HG02885 (cell line): Measurements from ENCODE around the gene SURF1.

Experiments
- ATAC-seq: cut with Tn5 transposase; IDR thresholded peaks from one replicate; pipeline ENCODE4 v1.9.1; 2021; ENCODE audit warnings: mild to moderate bottlenecking; ENCODE audit not compliant: unreplicated experiment, poor library complexity

Gene SURF1

DNA sequence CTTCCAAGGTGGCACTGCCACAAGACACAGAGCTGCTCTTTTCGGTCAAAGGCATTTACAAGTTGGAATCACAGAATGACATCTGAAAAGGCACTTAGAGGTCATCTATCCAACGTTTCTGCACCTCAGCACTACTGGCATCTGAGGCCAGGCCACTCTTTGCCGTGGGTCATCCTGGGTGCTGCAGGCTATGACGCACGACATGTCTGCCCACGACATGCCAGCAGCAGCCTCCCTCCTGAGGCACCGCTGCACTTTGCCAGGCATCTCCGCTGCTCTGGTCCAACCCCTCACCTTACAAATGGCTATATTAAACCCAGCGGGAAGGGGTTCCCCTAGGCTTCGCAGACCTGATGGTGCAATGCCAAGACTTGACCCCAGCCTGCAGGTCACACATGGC, 11.5 kb upstream of the SURF1 start:
- ATAC-seq: no peak

DNA sequence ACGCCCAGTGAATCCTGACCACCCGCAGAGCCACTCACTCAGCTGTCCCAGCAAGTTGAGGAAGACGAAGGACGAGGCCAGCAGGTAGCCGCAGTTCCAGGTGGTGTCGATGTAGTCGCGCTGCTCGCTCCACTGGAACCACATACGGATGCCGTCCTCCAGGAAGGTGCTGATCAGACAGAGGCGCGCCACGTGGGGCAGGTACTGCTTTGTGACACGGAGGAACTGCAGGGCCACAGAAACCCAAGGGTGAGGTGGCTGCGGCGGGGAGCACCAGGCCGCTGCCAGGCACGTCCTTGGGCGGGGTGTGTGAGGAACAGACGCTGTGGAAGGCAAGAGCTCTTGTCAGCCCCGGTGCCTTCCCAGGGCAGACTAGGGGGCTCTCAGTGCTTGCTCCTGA, 10.9 kb upstream of the SURF1 start:
- ATAC-seq: no peak

DNA sequence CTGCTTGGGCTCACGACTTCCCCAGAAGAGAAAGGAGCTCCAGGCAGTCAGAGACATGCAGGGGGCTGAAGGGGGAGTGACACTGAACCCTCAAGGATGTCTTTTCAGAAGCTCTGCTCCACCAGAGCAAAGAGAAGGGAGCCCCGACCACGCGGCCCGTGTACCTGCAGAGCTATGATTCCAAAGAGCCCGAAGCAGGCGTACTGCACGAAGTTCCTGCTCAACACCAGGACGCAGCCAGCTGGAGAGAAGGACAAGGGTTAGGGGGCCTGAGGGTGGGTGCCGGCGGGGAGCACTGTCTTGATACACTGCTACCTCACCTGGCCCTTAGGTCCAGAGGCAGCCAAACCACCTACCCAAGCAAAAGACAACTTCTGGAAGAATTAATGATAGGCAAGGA, 10.1 kb upstream of the SURF1 start:
- no peak for ATAC-seq

DNA sequence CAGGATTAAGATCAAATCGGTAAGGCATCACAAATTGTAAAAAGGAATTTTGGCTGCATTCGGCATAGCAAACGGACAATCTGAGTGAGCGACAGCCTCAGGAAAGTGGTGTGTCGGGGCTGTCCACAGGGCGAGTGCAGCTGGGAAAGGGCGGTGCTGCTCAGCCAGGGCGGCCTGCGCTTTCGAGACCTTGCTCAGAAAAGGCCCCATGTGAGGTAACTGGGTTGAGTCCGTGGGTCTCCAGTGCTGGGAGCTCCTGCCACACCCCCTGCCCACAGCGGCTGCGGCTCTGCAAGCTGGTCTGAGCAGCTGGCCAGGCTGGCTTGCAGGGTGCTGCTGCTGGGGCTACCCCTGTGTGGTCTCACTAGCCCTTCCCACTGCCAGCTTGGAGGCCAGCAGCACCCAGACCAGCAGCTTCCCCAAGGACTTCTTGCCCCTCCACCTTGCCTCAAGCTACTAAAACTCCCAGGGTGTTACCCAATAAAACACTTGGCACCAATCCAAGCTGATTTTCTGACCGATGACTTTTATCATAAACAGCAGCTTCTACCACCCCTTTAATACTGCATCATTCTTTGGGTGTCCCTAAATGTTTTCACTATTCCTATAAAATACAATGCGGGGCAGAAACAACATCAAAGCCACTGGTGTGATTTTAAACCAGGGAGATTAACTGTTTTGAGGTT, 6.2 kb upstream of the SURF1 start:
- no peak for ATAC-seq

DNA sequence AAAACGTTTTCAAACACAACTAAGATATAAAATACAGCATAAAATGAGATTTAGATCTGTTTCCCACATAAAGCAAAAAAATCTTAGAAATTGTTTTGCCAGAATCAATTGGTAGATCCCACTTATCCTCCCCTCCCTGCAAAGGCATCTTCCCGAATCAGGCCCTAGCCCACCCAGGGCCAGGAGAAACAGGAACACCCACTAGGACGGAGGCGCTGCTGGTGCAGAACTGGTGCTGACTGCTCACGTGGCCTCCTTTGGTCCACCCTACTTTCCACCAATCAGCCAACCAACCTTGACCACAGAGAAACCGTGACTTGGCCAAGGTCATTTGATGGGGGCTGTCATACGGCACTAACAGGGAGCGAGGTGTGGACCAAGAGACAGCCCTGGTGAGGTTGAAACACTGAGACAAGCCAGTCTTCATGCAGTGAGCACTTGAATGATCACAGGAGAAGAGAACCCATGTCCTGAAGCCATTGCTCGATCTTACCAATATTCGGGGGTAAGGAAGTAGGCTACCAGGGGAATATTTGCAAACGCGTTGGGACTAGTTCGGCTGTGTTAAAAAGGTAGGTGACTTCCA, 5.3 kb upstream of the SURF1 start:
- ATAC-seq: no peak

DNA sequence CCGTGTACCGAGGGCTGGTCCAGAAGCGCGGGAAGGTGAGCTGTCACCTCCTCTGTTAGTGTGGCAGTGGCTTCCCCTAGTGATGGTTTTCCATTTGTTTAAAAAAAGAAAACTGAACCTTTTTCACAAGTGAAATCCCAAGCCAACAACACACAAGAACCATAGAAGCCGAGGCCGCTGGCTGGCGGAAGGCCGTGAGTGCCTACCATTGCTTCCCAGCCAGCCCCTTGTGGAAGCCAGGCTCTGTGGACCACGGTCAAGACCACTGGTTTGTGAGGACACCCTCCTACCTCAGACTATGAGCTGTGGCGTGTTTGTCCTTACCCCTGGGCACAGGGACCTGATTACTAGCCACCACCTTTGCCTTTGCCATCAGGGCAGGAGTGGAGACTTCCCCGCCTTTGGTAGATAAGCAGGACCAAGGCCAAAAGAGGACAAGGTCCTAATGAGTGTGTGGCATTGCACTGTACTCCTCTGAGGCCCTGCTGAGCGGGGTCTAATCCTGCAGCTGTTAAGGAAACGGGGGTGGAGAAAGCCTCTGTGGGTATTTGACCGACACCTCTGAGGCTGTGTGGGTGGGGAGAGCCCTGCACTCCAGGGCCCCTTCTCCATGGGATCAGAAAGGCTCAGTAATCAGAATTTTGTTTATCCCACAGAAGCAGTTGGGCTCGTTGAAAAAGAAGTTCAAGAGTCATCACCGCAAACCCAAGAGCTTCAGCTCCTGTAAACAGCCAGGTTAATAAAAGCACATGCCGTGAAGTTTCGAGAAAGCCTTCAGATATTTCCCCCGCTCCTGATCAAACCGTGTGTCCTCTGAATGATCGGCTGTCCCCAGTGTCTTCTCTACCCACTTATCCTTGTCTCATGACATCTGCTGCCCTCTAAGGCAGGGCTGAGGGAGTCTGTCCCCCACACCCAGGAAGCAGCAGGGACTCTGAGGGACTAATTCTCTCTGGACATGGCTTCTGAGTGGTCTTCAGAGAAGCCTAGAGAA, 4.4 kb upstream of the SURF1 start:
- ATAC-seq: no peak

DNA sequence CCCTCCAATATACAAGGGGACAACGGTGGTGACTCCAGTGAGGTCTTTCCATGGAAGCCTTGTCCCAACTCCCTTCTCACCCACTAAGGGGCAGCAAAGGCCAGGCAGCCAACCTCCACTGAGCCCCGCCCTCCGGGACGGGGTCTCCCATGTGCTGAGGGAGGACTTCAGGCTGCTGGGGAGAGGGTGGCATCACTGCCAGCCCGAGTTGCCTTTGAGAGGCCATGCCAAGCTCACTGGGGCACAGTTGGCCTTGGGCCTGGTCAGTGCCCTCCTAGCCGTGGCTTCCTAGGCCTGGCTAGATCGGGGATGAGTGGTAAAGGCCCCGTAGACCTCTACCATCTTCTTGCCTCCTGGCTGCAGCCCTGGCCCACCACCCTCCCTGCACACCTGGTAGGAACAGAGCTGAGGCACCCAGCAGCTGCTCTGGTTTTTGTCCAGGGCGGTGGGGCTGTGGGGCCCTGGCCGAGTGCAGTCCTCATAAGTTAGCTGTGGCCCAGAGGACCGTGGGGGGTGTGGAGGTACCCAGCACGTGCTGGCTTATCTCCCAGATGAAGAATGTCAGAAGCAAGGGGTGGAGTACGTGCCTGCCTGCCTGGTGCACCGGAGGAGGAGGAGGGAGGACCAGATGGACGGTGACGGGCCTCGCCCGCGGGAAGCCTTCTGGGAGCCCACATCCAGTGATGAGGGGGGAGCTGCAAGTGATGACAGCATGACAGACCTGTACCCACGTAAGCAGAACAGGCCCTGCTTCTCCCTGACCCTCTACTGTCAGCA, 3.3 kb upstream of the SURF1 start:
- no peak for ATAC-seq

DNA sequence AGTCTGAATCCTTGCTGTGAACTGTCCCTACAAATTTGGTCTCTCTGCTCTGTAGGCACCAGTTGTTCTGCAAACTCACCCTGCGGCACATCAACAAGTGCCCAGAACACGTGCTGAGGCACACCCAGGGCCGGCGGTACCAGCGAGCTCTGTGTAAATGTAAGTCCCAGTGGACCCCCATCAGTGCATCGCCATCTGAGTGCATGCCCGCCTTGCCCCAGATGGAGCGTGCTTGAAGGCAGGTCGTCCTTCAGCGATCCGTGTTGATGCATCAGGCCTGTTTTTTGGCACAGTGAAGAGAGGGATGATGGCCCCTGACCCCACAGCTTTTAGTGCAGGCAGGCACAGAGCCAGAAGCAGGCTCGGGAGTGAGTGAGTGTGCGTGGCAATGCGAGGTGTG, 1.4 kb upstream of the SURF1 start:
- no peak for ATAC-seq

DNA sequence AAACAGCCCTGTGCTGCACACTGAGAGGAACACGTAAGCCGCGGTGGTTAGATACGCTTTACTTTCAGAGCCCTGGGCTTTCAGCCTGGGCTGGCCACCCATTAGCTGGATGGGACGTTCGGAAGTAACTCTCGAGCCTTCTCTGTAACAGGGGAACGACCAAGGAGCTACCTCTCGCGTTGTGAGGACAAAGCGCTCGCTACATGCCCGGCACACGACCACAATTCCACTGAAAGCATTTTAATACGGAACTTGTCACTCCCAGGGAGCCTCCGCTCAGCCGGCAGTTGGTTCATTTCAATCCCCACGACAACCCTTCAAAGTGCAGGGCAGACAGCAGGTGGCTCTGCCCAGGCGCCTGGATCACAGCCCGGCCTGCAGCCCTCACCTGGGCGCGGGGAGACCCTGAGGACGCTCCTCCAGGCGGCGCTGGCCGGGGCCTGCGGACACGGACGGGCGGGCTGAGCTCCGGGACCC, 368 bp downstream of the SURF1 start:
- peak; percentile 37 for ATAC-seq

DNA sequence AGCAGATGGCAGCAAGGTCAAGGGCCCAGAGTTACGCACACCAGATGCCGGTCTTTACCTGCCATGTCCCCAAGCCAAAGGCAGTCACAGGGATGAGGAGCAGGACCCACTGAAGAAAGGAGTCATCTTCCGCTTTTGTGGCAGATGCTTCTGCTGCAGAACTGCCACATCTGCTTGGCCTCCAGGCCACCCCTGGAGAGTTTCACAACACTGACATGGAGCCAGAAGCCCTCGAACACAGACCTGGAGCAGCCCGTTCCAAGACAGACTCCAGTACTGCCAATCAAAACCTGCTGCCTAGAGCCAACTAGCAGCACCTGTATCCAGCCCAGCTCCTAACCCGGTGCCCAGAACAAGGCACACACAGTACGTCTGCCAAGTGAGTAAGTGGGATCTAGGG, 1.5 kb downstream of the SURF1 start:
- no peak for ATAC-seq

DNA sequence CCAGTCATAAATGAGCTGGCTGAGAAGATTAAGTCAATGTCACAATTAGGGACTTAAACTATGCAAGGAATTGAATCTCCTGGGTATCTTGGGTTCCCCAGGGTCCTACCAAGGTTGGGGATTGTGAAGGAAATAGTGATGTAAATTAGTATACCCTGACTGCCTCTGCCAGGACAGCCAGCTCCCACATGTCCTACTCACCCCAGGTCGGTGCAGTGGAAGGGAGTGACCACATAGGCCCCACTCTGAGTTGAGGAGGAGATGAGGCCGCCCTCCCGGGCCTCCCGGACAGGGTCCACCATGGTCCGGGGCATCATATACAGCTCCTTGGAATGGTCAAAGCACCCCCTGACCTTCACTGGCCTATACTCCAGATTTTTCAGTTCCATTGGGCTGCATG, 2.7 kb downstream of the SURF1 start:
- no peak for ATAC-seq

DNA sequence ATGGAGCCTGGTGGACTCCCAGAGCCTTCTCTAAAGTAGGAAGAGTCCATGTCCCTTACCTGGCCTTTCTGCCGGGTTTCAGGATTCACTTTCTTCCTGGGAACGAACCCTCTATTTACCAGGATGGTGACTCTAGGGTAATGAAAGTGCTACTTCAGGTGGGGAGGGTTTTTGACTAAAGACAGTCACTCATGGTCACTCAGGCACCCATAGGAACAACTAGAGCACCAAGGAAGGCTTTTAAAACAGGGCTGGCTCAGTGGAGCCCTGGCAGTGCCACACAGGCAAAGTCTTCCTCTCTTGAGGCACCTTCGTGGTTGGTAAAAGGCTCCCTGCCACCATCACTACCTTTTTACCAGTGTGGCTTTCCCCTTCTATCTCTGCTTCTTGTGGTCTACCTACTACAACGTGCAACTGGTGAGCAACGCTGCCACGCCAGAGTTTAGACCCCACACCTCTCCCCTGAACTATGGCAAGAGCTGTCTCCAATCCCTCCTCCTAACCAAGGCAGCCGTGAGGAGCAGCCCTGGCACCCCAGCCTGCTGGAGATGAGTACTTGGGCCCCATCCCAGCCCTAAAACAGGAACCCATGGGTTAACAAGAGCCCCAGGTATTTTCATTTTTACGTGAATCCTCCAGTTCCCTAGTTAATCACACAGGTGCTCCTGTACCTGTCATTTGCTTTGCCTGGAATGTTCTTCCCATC, 3.5 kb downstream of the SURF1 start:
- ATAC-seq: no peak

DNA sequence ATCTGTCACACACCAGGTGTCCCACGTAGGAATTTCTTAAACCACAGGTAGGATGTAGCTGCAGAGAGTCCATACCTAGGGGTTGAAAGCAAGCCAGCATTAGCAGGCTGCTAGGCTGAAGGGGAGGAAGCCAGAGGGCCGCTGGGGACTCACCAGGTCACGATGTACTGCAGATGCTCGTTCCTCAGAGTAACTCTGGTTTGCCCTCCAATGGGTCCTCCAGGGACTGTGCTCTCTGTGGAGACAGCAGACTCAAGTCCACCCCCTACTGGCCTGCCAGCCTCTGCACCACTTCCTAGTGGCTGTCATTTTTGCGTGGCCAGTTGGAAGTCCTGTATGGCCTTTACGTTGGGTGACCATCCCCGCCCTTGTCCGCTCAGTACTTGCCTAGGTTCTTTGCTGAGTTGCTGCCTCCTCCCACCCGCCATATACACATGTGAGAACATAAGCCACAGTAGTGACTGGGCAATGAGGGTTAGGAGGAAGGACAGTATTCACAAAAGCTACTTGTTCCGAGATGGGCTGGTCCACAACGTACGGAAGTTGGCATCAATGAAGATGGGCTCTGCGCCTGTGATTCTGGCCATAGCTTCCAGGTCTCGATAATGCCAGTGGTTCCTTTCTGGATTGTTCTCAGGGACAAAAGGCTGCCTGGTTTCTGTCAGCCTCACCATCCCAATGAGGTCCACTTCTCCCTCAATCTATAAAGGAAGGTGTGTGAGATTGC, 4.2 kb downstream of the SURF1 start:
- ATAC-seq: no peak

DNA sequence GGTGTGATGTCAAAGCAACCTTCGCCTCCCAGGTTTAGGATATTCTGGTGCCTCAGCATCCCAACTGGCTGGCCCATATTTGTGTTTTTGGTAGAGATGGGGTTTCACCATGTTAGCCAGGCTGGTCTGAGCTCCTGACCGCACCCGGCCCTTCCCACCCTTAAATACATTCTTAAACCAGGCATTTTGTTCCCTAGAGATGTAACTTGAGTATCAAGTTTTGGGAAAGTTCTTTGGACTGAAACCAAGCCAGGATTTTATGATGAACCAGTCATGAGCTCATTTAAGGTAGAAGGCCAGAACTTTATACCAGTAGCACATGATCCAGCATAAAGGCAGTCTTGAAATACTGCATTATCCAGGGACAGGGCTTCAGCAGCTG, 4.8 kb downstream of the SURF1 start:
- no peak for ATAC-seq

DNA sequence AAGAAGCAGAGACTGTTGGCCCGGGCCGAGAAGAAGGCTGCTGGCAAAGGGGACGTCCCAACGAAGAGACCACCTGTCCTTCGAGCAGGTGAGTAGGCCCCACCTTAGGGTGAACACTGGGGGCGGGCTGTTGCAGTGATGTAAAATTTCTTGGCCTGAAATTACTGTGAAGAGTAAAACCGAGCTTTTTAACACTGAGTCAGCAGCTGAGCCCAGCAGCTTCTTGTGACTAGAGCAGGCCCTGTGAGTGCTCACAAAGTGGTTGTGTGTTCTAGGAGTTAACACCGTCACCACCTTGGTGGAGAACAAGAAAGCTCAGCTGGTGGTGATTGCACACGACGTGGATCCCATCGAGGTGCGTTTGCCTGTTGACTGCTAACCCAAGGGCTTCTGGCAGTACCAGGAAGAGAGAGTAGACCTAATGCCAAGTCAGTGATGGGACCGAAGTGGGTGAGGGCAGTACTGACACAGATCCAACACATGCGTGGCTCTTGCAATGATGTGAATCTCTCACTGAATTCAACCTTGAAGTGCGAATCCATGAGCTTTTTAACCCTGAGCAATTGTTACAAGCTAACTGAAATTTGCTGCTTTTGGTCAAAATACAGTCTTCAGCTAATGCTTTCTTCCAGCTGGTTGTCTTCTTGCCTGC, 6.2 kb downstream of the SURF1 start:
- no peak for ATAC-seq

DNA sequence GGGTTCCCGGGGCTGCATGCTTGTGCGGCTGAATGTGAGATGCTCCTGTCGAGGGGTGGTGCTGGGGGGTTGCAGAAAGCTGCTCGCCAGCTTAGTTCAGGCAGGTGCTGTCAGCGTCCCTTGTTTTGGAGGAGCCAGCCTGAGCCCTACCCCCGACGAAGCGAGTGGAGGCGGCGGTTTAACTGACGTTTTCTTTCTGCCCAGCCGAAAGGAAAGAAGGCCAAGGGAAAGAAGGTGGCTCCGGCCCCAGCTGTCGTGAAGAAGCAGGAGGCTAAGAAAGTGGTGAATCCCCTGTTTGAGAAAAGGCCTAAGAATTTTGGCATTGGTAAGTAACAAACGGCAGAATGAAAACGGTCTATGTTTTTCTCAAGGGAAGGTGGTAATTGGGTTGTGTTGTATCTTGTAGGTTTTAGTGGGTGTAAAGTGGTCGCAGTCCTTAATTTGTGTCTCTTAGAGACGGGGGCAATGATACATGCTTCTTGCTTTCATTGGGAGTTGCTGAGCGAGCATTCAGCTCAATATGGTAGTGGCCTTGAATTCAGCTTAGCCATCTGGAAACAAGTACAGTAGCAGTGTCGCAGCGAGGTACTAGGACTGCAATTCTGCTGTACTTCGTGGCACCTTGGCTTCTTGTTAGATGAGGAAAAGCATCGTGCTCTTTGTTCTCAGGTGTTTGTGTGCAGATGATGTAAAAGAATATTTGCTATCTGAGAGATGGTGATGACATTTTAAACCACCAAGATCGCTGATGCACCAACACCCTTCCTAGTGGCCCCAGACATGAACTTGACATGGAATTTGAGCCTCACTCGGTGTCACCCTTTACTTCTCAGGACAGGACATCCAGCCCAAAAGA, 7.3 kb downstream of the SURF1 start:
- ATAC-seq: no peak

DNA sequence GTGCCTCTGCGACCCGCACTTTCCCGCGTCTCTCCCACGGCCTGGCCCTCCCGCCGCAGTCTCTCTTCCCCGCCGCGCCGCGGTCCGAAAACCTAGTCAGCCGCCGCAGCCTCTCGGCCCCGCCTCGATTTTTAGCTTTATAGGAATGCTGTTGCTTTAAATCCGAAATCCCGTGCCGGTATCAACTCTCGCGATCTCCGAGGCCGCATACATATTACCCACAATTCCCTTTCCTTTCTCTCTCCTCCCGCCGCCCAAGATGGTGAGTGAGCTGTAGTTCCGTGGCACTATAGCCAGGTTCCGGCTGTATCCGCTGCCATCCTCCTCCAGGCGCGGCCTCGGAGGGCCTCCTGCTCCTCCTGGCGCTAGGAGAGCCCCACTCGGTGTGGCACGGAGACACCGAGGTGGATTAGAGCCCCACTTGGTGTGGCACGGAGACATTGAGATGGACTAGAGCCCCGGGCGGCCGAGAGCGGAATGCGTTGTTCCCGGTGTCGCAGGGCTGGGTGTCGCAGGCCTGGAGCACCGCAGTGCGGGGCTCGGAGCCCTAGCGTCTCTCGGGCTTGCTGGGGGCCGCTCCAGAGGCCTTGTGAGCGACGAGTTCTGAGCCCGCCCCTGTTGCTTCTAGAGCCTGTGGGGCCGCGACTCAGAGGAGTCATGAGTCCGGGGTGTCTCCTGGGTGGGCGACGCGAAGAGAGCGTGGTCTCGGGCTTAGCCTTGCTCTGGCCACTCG, 8.1 kb downstream of the SURF1 start, which contains the start of the genes MED22 and RPL7A:
Gene MED22, minus strand, starts transcription at position 147 of the 733 bp plus-strand sequence. CDS start 1,469 bp downstream, outside the sequence.
Gene RPL7A, plus strand, starts transcription at position 234 of the 733 bp plus-strand sequence. Its CDS starts 26 bp downstream, at position 260.
- ATAC-seq: peak; percentile 71
